GM20431 (cell line): Measurements from ENCODE around the gene RSPH10B2.
"Not testable (repeated sequence)": the region's sequence is repeated elsewhere in the genome, so short reads cannot be mapped to it uniquely, and the experiment has no call there.

Experiments used
- in situ Hi-C: fragments of 300-500 bp; cut with MseI, MboI; formaldehyde crosslinking; loops from one replicate; pipeline ENCODE4 v1.15.0; 2020; ENCODE audit warnings: low sequenced_read_pairs; ENCODE audit not compliant: unreplicated experiment

The RSPH10B2 gene

DNA sequence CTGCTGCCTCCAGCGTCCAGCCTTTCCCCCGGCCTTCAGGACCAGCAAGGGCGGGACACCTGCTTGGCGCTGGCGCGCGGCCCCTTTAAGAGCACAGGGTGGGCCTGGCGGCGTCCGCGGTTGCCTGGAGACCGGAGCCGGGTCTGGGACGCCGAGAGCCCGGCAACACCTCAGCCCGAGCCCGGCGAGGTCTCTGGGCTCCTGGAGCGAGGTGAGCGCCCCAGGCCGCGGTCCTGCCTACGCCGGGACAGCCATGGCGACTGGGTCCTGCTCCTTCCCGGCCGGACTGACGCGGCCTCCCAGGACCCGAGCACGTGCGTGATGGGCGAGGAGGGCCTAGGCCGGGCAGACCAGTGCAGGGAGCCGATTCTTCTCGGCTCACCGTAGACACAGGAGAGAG, at the start of gene RSPH10B2:
RSPH10B2 (plus strand) TSS at position 140 of the 400 bp plus-strand sequence. CDS start 3,575 bp downstream, outside the sequence.
- in situ Hi-C loops: not testable (repeated sequence)

DNA sequence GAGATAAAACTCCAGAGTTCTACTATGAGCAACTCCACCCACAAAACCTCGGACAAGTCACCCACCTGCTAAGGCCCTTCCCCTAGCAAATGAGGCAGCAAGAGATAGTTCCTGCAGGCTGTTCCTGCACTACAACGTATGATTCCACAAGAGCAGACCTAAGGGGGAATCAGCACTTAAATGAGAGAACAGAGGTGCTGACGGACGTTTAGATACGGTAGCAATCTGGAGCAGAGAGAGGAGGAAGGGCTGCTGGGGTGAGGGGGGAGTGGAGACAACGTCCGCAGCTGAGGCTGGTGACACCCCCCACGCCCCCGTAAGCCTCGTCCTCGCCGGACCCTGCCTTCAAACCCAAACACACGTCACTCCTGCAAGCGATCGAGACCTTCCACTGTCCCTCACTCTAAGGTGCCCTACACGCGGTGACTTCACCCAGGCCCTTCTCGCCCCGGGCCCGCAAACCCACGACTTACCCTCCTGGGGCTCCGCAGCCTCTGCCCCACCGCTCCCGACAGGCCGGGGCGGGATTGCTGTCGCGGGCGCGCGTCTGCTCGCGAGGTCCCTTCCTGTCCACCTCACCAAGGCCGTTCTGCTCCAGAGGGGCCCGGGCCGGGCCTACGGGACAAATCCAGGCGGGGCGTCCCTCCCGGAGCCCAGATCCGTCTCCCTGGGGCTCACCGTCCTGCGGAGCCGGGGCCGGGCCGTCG, 47.8 kb upstream of the RSPH10B2 start:
- in situ Hi-C loops: no loop called here

DNA sequence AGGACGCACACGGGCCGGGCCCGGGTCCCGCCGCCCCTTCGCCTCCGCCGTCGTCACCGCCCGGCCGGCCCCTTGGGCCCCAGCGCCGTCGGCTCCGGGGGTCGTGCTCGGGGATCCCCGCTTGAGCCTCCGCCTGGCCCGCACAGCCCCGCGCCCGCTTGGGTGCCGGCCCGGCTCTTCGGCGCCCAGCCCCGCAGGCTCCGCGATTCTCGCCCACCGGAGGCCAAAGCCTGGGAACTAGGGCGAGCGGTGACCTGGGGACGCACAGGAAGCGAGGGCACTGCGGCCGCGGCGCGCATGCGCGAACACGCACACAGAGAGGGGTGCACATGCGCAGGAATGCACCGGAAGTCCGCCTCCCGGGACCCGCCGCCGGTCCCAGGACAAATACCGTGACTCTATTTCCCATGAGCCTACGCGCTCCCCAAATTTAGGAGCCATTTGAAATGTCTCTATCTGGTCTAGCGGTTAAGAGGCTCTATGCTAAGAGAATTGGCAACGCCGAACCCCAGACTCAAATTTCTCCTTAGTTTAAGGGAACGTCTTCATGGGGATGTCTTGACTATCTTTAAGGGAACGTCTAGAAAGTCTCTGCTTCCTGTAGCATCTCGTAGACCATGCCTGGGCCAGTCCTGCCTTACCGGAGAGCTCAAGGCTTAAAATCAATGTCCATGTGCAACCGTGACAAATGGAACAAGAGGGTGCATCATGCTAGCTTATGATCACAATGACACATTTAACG, 47.1 kb upstream of the RSPH10B2 start, which contains the start of gene ZNF12:
ZNF12 (minus strand) TSS at position 282 of the 742 bp plus-strand sequence. CDS start 1,774 bp downstream, outside the sequence.
- in situ Hi-C loops: no loop called here

DNA sequence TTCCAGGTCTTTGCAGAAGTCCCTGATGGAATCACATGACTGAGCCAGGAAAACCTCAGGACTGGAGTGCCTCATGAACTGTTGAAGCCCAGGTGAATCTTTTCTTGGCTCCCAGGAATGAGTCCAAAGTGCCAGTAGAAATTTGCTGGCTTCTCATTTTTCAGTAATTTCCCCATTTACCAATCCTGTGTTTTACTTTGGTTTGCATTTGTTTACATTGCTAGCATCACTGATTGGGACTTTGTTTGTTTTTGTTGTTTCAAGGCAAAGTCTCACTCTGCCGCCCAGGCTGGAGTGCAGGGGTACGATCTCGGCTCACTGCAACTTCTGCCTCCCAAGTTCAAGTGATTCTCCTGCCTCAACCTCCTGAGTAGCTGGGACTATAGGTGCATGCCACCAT, 45.6 kb upstream of the RSPH10B2 start:
- in situ Hi-C loops: no loop called here

DNA sequence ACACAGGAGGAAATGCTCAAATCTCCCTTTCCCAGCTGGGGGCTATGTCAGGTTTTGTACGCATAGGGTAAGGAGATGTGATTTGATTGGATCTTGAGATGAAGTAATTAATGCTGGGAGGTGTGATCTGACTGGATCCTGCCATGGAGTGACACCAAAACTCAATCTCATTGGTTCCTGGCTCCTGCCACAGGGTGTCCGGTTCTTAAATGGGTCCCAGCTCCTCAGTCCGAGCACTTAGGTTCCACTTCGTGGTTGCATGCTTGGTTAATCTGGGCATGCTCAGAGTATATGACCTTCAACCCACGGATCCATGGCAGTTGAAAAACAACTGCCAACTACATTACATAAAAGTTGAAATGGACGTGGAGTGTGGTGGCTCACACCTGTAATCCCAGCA, 44.1 kb upstream of the RSPH10B2 start:
- in situ Hi-C loops: no loop called here

DNA sequence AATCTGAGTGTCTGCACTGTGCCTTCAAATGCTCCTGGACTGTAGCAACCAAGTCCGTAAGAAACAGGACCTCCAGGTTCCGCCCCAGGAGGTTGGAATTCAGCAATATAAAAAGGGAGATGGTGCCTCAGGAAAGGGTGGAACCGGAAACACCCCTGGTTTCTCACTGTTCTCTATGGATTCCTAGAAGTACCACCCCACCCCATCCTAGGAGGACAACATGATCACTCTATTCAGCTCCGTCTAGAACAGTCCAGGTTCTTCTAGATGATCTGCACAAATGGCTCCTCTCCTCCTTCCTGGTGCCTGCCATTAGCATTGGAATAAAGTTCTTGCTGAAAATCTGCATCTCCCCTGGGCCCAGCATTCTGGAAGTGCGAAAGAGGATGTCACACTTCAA, 39.5 kb upstream of the RSPH10B2 start:
- in situ Hi-C loops: no loop called here

DNA sequence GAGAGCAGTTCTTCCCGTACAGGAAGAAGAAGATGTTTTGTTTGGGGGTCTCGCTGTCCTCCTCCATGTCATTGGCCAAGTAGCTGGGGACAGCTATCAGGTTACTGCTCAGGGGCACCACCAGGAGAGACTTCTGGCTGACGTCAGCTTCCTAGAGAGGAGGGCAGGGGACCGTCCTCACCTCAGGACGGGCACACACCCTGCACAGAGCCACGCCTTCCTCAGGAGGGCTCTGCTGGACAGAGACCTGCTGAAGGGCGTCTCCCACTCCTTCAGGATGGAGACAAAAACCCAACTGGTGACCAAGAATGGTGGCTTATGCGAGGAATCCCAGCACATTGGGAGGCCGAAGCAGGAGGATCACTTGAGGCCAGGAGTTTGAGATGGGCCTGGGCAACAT, 38.0 kb upstream of the RSPH10B2 start:
- in situ Hi-C loops: not testable (repeated sequence)

DNA sequence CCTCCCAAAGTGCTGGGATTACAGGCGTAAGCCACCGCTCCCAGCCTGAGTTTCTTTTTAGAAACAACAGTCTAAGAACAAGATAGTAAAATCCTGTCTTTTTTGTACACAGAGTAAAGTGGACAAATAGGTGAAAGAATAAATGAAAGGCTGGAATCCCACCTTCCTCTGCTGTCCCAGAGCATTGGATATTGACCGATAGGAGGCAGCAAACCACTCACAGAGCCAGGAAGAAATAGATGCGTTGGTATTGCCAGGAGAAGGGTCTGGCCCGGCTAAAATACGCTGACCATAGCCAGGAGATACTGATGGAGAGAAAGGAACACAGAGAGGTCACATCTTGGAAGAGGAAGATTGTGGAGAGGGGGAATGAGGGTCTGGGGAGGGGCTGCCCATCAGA, 35.8 kb upstream of the RSPH10B2 start:
- in situ Hi-C loops: no loop called here

DNA sequence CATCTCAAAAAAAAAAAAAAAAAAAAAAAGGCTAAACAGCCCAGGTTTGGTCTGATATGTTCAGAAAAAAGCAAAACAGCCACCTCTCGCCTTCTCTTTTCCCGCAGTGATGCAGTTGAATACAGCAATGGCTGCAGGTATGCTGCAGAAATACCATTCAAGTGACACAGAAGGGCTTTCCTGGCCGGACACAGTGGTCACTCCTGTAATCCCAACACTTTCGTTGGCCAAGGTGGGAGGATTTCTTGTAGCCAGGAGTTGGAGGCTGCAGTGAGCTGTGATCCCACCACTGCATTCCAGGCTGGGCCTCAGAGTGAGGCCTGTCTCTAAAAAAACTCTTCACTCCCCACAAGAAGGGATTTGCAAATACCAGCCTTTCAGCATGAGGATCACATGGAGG, 29.6 kb upstream of the RSPH10B2 start:
- in situ Hi-C loops: not testable (repeated sequence)

DNA sequence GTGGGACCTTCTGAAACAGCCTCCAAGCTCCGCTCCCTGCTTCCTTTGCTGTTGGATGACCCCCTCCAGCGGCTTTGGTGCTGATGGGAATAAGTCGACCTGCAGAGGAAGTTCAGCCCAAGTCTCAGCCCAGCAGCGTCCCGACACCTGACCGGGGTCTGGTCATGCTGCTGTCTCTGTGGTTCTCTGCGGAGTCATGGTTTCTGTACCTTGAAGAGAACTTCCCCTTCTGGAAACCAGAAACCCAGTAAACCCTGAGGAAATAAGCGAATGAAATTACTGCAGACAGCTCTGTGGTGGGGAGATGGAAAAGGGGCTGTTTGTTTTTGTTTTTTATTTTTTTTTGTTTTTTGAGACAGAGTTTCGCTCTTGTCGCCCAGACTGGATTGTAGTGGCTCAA, 28.9 kb upstream of the RSPH10B2 start:
- in situ Hi-C loops: no loop called here

DNA sequence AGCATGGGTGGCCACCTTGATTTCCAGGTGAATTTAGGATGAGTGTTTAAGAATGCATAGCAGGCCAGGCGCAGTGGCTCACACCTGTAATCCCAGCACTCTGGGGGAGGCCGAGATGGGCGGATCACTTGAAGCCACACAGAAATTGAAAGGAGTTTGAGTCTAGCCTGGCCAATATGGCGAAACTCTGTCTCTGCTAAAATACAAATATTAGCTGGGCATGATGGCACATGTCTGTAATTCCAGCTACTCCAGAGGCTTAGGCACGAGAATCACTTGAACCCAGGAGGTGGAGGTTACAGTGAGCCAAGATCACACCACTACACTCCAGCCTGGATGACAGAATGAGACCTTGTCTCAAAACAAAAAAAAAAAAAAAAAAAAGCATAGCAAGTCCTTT, 27.6 kb upstream of the RSPH10B2 start:
- in situ Hi-C loops: not testable (repeated sequence)

DNA sequence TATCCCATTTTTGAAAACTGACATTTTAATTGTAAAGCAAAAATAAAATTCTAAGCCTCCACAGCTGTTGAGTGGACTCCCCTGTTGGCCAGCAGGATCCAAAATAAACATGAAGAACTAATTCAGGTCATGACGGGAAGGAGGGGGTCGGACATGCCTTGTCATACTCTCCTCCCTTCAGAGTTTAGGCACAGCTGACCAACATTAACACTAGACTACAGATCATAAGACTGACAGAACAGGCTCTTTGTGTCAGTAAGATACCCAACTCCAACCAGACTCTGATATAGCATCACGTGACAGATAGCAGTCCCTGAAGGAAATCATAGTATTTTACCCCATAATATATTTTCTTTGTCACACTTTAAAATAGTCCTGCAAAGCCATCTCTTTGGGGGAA, 26.2 kb upstream of the RSPH10B2 start:
- in situ Hi-C loops: no loop called here

DNA sequence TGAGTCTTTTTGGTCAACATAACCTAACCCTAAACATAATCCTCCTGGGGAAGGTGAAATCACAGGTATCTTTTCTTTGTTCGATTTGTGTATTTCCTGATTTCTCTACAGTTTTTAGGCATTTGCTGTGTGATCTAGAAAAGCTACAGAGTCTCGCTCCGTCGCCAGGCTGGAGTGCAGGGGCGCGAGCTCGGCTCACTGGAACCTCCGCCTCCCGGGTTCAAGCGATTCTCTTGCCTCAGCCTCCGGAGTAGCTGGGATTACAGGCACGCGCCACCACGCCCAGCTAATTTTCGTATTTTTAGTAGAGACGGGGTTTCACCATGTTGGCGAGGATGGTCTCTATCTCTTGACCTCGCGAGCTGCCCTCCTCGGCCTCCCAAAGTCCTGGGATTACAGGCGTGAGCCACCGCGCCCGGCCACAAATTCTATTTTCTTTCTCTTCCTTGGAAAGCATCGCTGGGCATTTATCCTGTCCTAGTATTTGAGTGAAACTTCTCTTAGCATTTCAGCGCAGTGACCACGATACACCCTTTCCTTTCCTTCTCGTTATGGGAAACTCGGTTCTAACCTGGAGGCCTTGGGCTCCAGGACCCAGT, 24.9 kb upstream of the RSPH10B2 start:
- in situ Hi-C loops: not testable (repeated sequence)

DNA sequence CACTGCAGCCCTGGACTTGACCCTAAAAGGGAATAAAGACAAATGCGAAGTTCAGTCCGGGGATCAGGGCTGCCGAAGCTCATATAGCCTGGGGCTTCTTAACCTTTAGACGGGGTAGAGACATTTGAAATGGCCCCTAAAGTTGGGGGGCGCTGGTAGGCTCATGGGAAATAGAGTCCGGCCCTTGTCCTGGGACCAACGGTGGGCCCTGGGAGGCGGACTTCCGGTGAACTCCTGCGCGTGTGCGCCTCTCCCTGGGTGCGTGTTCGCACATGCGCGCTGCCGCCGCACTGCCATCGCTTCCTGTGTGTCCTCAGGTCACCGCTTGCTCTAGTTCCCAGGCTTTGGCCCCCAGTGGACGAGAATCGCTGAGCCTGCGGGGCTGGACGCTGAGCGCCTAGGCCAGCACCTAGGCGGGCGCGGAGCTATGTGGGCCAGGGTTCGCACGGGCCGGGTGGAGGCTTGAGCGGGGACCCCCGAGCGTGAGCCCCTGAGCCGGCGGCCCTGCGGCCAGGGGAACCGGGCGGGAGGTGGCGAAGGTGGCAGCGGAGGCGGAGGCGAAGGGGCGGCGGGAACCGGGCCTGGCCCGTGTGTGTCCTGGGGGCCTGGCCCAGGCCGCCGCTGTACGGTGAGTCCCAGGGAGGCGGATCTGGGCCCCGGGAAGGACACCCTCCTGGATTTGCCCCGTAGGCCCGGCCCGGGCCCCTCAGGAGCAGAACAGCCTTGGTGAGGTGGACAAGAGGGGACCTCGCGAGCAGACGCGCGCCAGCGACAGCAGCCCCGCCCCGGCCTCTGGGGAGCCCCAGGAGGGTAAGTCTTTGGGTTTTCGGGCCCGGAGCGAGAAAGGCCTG, 24.2 kb upstream of the RSPH10B2 start:
- in situ Hi-C loops: no loop called here

DNA sequence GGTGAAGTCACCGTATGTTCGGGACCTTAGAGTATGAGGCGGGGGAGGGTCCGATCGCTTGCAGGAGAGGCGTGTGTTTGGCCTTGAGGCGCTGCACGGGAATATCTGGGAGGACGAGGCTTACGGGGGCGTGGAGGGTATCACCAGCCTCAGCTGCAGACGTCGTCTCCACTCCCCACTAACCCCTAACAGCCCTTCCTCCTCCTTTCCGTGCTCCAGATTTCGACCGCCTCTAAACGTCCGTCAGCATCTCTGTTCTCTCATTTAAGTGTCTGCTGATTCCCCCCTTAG, 23.6 kb upstream of the RSPH10B2 start:
- in situ Hi-C loops: no loop called here

DNA sequence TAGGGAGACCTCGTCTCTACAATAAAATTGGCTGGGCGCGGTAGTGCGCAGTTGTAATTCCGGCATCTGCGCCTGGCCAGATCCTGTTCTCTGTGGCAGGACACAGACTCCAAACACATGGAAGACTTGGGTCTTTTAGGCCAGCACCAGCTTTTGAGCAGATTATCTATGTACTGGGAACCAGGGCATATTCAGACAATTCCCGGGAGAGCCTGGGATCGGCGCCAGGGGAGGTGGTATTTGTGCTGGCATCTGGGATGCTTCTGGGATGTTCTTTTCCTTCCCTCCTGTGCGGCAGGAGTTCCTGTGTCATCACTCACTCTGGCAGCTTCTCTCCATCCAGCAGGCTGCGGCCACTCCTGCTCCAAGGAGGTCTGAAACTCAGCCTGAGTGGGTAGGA, 15.5 kb upstream of the RSPH10B2 start:
- in situ Hi-C loops: not testable (repeated sequence)

DNA sequence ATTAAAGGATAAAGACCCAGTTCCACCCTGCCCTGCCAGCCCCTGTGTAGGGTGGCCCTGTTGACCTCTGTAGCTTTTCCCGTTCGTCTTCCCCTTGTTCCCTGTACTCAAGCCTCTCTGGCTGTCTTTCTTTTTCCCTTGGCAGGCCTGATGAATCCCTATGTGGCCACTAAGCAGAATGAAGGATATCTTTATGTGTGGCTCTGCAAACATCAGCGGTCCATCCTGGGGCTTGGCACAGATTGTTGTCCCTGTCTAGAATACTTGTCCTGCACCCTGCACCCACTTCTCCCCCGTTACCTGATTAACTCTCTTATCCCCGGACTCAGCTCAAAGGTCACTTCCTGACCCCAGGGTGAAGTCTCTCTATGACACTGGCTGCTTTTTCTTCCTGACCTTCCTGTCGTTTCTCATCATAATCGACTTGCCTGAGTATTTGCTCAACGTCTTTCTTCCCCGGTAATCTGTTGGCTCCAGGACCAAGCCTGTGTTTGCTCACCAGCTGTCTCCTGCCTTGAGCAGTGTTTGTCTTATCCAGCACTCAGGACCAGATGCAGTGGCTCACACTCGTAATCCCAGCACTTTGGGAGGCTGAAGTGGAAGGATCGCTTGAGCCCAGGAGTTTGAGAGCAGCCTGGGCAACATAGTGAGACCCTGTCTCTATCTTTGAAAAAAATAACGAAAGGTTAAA, 9.3 kb upstream of the RSPH10B2 start:
- in situ Hi-C loops: not testable (repeated sequence)

DNA sequence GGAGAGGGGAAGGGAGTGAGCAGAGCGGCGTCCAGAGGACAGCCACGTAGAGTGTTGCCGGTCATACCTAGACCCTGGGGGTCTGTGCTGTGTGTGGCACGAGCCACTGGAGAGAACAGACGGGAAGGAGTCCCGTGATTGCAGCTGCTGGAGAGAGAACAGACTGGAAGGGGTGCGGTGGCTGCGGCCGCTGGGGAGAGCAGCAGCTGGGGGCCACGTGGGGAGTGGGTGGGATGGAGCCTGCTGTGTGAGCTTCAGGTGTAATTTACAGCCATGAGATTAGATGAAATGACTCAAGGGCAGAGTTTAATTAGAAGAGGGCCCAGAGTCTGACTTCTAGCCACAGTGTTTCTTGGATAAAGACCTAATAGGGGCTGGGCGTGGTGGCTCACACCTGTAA, 4.6 kb upstream of the RSPH10B2 start:
- in situ Hi-C loops: not testable (repeated sequence)

DNA sequence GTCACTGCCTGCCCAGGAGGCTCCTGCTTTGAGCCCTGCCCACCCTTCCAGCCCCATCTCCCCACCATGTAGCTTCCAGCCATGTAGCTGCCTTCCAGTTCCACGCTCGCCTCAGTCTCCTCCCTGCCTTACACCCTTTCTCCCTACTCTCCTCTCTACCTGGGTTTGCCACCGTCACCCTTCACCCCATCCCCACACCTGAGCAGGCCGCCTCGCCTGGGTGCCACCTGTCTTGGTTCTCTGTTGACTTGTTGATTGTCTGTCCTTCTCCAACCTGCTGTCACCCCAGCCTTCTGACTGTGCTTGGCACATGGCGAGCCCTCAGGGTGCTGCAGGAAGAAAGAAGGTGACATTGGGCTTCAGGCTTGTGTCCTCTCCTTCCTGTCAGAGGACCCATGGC, 3.7 kb upstream of the RSPH10B2 start:
- in situ Hi-C loops: not testable (repeated sequence)

DNA sequence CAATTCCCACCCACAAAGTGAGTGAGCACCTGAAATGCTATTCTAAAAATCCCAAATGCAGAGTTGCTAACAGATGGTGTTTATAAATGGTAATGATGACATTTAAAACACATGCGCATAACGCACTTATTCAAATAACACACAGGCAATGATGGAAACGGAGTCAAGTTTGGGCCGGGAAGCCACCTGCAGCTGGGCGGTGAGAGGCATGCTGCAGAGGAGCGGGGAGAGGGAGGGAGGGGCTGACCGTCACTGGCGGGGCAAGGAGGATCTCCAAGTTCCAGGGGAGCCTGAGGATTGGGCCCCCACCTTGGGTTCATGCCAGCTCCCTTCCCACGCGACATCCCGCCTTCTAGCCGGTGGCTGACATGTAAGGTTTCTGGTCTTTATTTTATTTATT, 7.3 kb downstream of the RSPH10B2 start:
- in situ Hi-C loops: not testable (repeated sequence)
